ES-I3 (cell line): ENCODE data around the gene NUDT19.
A peak's percentile ranks its signal among the peaks of the same experiment; 100 is the strongest.

ENCODE experiments used
- H3K36me3 ChIP-seq: 2 replicates; pipeline ENCODE4 v1.6.1; 2013; ENCODE audit warnings: mild to moderate bottlenecking, low read length, control low read depth, moderate library complexity; ENCODE audit not compliant: insufficient read depth
- H3K4me1 ChIP-seq: 2 replicates; pipeline ENCODE4 v1.6.1; 2013; ENCODE audit warnings: mild to moderate bottlenecking, control low read depth, low read length; ENCODE audit not compliant: insufficient read depth
- H3K9ac ChIP-seq: 2 replicates; pipeline ENCODE4 v1.6.1; 2013; ENCODE audit warnings: low read depth, mild to moderate bottlenecking, low read length, moderate library complexity
- H3K9me3 ChIP-seq: 2 replicates; pipeline ENCODE4 v1.6.1; 2013; ENCODE audit warnings: mild to moderate bottlenecking, low read length, moderate library complexity; ENCODE audit not compliant: control insufficient read depth, insufficient read depth

NUDT19 gene

GRCh38 chr19:32666084-32666483 lies 25.5 kb upstream of the NUDT19 start:
- Histone ChIP-seq H3K9me3 (no peaks in the 10 kb centered on the region), H3K4me1 (no peaks in the 10 kb centered on the region), H3K9ac (no peak overlapping the region), H3K36me3 (peaks cover 5% of the 10 kb centered on the region)

DNA sequence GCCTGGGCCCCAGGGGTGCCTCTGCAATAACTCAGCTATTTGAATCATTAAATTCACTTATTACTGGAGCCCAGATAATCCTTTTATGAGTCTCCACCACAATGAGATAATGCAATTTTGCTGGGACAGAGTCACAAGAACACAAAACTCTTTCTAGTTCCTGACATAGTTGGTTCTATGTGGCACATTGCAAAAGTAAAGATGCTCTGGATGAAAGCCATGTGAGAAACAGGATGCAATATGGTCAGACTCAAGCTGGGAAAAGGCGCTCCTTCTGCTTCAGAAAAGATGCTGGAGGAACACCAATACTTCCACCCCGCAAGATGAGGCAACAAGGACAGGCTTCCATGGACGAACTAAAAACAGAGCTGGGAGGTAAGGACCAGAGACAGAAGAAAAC lies 22.3 kb upstream of the NUDT19 start:
- Histone ChIP-seq H3K36me3 (peaks cover 5% of the 10 kb centered on the region), H3K4me1 (peaks cover 4% of the 10 kb centered on the region; the same call in 1 of the 2 replicates), H3K9me3 (no peaks in the 10 kb centered on the region), H3K9ac (no peak overlapping the region)

DNA sequence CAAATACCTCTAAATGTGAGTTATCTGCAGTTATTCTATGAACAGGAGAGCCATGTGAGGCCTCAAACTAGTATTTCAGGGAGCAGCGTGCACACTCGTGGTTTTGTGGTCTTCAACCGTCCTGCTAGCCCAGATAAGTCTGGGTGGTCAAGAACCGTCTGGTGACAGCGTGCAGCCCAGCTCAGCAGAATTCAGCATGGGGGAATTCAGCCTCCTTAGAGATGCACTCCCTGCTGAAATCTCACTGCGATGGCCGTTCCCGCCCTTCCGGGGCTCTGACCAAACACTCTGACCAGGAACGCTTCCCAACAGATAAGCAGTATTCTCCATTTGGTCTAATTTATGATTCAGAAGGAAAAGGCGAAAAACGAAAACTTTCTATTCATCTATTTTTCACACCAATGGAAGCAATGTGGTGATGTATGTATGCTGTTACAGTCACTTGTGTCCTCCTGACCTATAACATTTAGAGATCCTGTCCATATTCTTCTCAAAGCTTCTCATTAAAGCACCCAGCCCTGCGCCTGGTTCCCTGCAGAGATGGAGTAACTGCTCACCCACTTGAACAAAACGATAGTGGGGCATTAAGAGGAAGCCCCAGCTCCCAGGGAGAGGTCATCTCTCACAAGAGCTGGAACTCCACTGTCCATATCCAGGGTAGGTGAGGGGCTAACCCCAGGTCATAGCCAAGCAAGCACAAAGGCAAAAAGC lies 19.6 kb upstream of the NUDT19 start:
- peaks cover 4% of the 10 kb centered on the region; the same call in 1 of the 2 replicates for H3K4me1 ChIP-seq

DNA sequence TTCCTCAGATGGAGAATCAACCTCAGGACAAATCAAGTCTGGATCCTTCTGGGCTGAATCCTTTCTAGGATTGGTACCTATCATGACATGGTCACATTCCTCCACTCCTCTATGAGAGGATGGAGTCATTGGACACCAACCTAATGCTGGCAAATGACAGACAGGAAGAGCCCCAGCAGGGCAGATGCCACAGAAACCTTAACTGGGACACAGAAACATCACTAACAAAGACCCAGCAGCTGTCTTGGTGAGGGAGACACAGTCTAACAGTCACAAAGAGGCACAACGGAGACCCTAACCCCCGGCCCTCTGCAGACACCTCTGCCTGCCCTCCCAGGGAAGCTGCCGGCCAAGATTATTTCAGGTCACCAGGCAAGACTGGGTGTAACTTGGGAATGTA lies 18.8 kb upstream of the NUDT19 start:
- Histone ChIP-seq H3K4me1 (peaks cover 4% of the 10 kb centered on the region; the same call in 1 of the 2 replicates), H3K36me3 (no peaks in the 10 kb centered on the region), H3K9ac (no peak overlapping the region), H3K9me3 (no peaks in the 10 kb centered on the region)

More for the DNA sequence above, 19.6 kb upstream of the NUDT19 start:
- no peaks in the 10 kb centered on the region for H3K36me3 ChIP-seq
- no peak overlapping the region for H3K9ac ChIP-seq
- no peaks in the 10 kb centered on the region for H3K9me3 ChIP-seq

GRCh38 chr19:32673573-32673972 lies 18.0 kb upstream of the NUDT19 start:
- peak overlapping the region; percentile 61; the same call in 1 of the 2 replicates for H3K9ac ChIP-seq
- H3K36me3 ChIP-seq = no peaks in the 10 kb centered on the region
- H3K9me3 ChIP-seq = no peaks in the 10 kb centered on the region
- H3K4me1 ChIP-seq = peaks cover 4% of the 10 kb centered on the region; the same call in 1 of the 2 replicates

DNA sequence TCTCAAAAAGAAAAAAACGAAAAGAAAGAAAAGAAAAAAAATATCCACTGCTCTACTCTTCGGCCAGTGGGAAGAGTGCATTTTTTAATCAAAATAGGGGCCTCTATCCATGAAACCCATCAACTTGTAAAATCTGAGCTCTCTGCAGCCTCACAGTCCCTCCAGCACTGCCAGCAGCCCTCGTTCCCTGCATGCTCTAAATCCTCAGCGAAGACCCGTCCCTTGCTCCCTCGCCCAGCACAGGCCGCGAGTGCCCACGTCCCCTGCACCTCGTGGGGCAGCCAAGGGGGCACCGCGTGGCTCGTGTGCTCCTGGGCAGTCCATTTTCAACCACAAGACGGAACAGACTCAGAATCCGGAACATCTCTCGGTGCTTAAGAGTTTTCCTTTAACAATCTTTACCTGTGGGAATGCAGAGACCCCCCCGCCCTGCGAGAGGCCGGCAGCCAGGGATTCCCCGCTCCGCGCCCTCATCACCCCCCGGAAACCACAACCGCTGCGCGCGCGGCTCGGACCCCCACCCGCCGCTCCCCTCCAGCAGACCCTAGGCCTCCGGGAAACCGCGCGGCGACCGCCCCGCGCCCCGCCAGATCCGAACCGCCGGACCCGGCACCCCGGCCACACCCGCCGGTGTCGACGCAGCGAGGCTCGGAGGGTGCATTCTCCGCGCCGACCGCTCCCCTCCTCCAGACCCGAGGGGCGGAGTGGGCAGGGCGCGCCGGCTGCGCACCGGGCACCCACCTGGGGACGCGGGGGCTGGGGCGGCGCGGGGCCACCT lies 17.3 kb upstream of the NUDT19 start:
- peaks cover 4% of the 10 kb centered on the region; the same call in 1 of the 2 replicates for H3K4me1 ChIP-seq
- no peaks in the 10 kb centered on the region for H3K9me3 ChIP-seq

DNA sequence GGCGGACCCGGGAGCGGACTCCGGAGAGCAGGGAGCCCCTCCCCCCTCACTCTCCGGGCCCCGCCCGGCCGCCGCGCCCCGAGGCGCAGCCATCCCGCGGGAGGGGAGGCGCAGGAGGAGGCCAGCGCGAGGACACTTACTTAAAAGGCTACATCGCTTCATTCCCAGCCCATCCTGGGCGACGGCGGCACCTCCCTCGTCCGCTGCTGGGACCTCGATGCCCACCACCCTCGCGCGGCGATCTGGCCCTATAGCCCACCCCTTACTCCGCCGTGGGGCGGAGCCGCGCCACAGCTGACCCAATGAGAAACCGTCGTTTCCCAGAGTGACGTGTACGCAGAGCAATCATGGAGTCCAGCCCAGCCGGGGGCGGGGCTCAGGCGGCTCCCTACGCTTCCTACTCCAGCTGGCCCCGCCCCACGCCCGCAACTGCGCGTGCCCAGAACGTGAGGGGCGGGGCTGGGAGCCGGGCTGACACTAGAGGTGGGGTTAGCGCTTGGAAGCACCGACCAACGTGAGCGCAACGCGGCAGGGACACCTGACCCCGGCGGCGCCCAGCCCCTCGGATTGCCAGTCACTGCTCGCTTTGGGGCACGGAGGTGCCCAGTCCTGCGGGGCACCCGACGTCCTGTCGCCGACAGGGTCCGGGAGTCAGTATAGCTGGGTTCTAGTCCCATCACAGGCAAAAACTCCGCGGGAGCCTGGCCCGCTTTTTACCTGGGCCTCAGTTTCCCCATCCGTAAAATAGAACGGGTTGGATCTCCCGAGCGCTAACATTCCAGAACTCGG lies 16.5 kb upstream of the NUDT19 start, which contains the start of gene ANKRD27:
Gene ANKRD27 (minus strand): TSS at position 250 of the 789 bp plus-strand sequence. CDS start 16,165 bp downstream, outside the sequence.
- Histone ChIP-seq H3K36me3 (no peaks in the 10 kb centered on the region), H3K9ac (peak within 1 kb of the TSS; percentile 61), H3K9me3 (no peaks in the 10 kb centered on the region), H3K4me1 (peaks cover 4% of the 10 kb centered on the region; the same call in 1 of the 2 replicates)

More for the DNA sequence above, 17.3 kb upstream of the NUDT19 start:
- peak overlapping the region; percentile 61 for H3K9ac ChIP-seq
- H3K36me3 ChIP-seq = no peaks in the 10 kb centered on the region

DNA sequence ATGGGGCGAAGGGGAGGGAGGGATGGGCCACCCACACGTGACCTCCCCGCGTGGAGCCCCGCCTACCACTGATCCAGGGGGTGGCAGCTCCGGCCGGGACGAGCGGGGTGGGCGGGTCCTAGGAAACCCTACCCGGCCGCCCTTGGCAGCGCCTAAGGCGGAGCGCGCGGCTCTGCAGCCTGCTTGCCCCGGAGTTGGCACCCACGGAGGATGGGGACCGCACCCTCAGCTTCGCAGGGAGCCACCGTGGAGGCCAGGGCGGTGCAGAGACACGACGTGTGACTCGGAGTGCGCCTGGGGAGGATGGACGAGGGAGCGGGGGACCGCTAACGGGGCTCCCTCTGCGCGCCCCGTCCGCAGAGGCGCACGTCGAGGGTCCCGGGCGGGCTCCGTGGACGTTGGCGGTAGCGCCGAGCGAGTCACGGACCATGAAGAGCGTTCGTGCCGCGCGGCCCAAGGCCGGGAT lies 15.9 kb upstream of the NUDT19 start, which contains the start of gene RGS9BP:
Gene RGS9BP (plus strand): TSS at position 129 of the 466 bp plus-strand sequence. CDS start 416 bp downstream, outside the sequence.
- peaks cover 4% of the 10 kb centered on the region; the same call in 1 of the 2 replicates for H3K4me1 ChIP-seq
- H3K9ac ChIP-seq = peak within 1 kb of the TSS; percentile 61

DNA sequence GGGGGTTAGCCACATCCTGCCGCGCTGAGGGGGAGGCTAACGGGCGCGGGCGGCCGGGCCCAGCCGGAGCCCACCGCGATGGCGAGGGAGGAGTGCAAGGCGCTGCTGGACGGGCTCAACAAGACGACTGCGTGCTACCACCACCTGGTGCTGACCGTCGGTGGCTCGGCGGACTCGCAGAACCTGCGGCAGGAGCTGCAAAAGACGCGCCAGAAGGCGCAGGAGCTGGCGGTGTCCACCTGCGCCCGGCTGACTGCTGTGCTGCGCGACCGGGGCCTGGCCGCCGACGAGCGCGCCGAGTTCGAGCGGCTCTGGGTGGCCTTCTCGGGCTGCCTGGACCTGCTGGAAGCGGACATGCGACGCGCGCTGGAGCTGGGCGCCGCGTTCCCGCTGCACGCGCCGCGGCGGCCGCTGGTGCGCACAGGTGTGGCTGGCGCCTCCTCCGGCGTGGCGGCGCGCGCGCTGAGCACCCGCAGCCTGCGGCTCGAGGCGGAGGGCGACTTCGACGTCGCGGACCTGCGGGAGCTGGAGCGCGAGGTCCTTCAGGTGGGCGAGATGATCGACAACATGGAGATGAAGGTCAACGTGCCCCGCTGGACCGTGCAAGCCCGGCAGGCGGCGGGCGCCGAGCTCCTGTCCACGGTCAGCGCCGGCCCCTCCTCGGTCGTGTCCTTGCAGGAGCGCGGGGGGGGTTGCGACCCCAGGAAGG lies 15.3 kb upstream of the NUDT19 start:
- Histone ChIP-seq H3K9me3 (no peaks in the 10 kb centered on the region), H3K9ac (peak overlapping the region; percentile 61; the same call in 1 of the 2 replicates), H3K36me3 (no peaks in the 10 kb centered on the region), H3K4me1 (peaks cover 4% of the 10 kb centered on the region; the same call in 1 of the 2 replicates)

More for the DNA sequence above, 15.9 kb upstream of the NUDT19 start, which contains the start of gene RGS9BP:
- Histone ChIP-seq H3K9me3 (no peaks in the 10 kb centered on the region), H3K36me3 (no peaks in the 10 kb centered on the region)

GRCh38 chr19:32676895-32677359 lies 14.7 kb upstream of the NUDT19 start:
- Histone ChIP-seq H3K9me3 (no peaks in the 10 kb centered on the region), H3K9ac (peak overlapping the region; percentile 61; the same call in 1 of the 2 replicates), H3K36me3 (no peaks in the 10 kb centered on the region), H3K4me1 (peaks cover 4% of the 10 kb centered on the region; the same call in 1 of the 2 replicates)

- Histone ChIP-seq H3K36me3 (no peaks in the 10 kb centered on the region), H3K4me1 (peaks cover 4% of the 10 kb centered on the region; the same call in 1 of the 2 replicates), H3K9me3 (no peaks in the 10 kb centered on the region), H3K9ac (peak overlapping the region; percentile 61; the same call in 1 of the 2 replicates)
Measured at GRCh38 chr19:32677657-32678056, 14.0 kb upstream of the NUDT19 start.

DNA sequence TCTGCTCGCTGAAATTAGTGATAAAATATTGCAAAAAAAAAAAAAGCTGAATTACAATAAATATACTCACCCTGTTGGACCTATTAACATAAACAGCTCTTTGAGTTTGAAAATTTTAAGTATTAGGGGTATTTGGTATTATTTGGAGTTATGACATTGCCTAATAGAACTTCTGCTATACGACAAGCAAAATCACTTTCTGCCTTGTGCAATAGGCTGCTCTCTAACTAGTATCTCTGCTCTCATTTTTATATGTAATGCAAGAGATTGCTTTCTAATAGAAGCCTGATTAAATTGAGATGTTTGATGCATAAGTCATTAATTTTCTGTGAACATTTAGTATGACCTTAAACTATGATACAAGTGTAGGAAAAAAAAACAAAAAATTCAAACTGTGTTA lies 10.6 kb upstream of the NUDT19 start:
- no peaks in the 10 kb centered on the region for H3K9me3 ChIP-seq
- H3K4me1 ChIP-seq = no peaks in the 10 kb centered on the region; the same call in 1 of the 2 replicates
- no peak overlapping the region for H3K9ac ChIP-seq
- H3K36me3 ChIP-seq = no peaks in the 10 kb centered on the region

DNA sequence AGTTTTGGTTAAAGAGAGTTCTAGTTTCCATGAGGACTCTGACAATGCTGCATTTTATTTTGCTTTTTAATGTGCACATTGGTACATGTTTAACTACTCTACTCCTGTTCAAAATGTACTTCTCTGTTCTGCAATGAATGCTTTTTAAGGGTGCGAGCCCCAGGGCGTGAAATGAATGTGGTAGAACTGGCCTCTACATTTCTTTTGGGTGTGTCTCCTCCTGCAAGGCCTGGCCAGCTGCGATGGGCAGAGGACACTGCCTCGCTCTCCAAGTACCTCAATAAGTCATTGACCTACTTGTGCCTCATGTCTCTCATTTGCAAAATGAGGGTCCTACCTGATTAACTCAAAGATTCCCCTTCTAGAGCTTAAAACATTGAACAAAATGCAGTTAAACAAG lies 9.3 kb upstream of the NUDT19 start:
- Histone ChIP-seq H3K36me3 (no peaks in the 10 kb centered on the region), H3K9ac (no peak overlapping the region), H3K4me1 (no peaks in the 10 kb centered on the region), H3K9me3 (no peaks in the 10 kb centered on the region)
